Neural cell (in vitro differentiated cells): ENCODE measurements around the gene JADE2.

Experiments used
- POLR2AphosphoS5 ChIP-seq: IDR thresholded peaks from 2 replicates; pipeline ENCODE4 v1.6.1; 2012
- TF ChIP-seq, protein P1 (sequence below): fragments of 450-650 bp; IDR thresholded peaks from 2 replicates; pipeline ENCODE4 v1.5.1; 2014; ENCODE audit warnings: antibody characterized with exemption, mild to moderate bottlenecking, moderate library complexity; ENCODE audit not compliant: poor library complexity, severe bottlenecking

DNA sequence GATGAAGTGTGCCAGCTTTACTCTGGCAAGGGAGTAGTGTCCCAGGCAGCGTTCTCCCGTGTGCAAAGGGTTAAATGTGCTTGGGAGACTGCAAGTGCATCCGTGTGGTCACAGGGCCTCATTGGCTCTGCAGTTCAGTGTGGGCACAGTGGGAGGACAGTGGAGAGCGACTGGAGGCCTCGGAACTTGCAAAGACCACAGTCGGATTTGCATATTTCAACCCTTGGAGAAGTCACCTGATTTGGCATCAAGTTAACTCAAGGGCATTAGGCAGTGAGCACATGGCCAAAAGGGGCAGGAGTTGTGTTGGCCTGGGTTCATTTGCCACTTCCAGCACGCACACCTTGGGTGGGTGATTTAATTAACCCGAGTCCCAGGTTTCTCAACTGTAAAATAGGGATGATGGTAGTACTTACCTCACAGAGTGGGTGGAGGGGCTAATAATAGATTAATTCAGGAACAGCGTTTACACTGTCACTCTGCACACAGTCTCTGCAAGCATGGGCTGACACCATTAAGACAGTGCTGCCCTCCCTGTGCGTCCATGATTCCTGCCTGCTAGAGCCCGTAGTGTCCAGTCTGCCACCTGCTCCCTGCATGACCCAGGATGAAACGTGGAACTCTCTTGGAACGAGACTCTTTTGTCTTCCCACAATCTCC lies 22.7 kb downstream of the JADE2 start:
- TF ChIP-seq POLR2AphosphoS5 = no peak
- TF ChIP-seq, protein P1, sequence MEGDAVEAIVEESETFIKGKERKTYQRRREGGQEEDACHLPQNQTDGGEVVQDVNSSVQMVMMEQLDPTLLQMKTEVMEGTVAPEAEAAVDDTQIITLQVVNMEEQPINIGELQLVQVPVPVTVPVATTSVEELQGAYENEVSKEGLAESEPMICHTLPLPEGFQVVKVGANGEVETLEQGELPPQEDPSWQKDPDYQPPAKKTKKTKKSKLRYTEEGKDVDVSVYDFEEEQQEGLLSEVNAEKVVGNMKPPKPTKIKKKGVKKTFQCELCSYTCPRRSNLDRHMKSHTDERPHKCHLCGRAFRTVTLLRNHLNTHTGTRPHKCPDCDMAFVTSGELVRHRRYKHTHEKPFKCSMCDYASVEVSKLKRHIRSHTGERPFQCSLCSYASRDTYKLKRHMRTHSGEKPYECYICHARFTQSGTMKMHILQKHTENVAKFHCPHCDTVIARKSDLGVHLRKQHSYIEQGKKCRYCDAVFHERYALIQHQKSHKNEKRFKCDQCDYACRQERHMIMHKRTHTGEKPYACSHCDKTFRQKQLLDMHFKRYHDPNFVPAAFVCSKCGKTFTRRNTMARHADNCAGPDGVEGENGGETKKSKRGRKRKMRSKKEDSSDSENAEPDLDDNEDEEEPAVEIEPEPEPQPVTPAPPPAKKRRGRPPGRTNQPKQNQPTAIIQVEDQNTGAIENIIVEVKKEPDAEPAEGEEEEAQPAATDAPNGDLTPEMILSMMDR = no peak
